A673 (cell line): ENCODE data around the gene CDC42BPG. TPM values are rescaled to one million over a fixed set of nuclear protein-coding genes. Genes with fewer than 3 reads are reported as not detected.
A peak's percentile ranks its signal among the peaks of the same experiment; 100 is the strongest.

Source experiments
- BruUV-seq: library from RNA; stranded (reverse); fragments of 400-500 nt; replicated peaks from 2 replicates; lab custom pipeline; 2021; lab: Mats Ljungman, UMichigan
- CTCF ChIA-PET: fragments of 300-600 bp; sonication (Branson Sonifier 250); formaldehyde crosslinking; loops from one replicate; lab custom pipeline; 2022; ENCODE audit warnings: antibody characterized with exemption; lab: Charles Lee
- POLR2A ChIA-PET: fragments of 300-600 bp; sonication (Branson Sonifier 250); formaldehyde crosslinking; loops from one replicate; lab custom pipeline; 2022; ENCODE audit warnings: antibody characterized with exemption; ENCODE audit not compliant: low non-redundant PET; lab: Charles Lee
- DNase-seq: peaks from one replicate; pipeline ENCODE4 v3.0.0-alpha.2; 2015; ENCODE audit warnings: low spot score
- H3K27ac ChIP-seq: fragments of 200-600 bp; sonication (generic); 2 replicates; pipeline ENCODE4 v1.5.1; 2016; ENCODE audit warnings: mixed run types, low read depth, mild to moderate bottlenecking, mixed read lengths, antibody characterized with exemption, low read length; ENCODE audit not compliant: poor library complexity, severe bottlenecking
- H3K27me3 ChIP-seq: fragments of 200-600 bp; sonication (generic); replicated peaks from 2 replicates; pipeline ENCODE4 v1.6.1; 2017; ENCODE audit warnings: mixed run types, low read depth, mild to moderate bottlenecking, mixed read lengths, antibody characterized with exemption, low read length; ENCODE audit not compliant: insufficient read depth, poor library complexity
- H3K36me3 ChIP-seq: fragments of 200-600 bp; sonication (generic); 2 replicates; pipeline ENCODE4 v1.6.1; 2016; ENCODE audit warnings: mixed run types, mild to moderate bottlenecking, mixed read lengths, antibody characterized with exemption, low read length; ENCODE audit not compliant: insufficient read depth, poor library complexity, severe bottlenecking
- H3K4me1 ChIP-seq: fragments of 200-600 bp; sonication (generic); 2 replicates; pipeline ENCODE4 v1.6.1; 2017; ENCODE audit warnings: mixed run types, mild to moderate bottlenecking, mixed read lengths, antibody characterized with exemption, low read length; ENCODE audit not compliant: insufficient read depth, poor library complexity, severe bottlenecking
- H3K4me3 ChIP-seq: fragments of 200-600 bp; sonication (generic); 2 replicates; pipeline ENCODE4 v1.5.1; 2016; ENCODE audit warnings: low read depth, mixed run types, mild to moderate bottlenecking, mixed read lengths, low read length; ENCODE audit not compliant: poor library complexity, severe bottlenecking
- H3K9me3 ChIP-seq: fragments of 200-600 bp; sonication (generic); 2 replicates; pipeline ENCODE4 v1.6.1; 2016; ENCODE audit warnings: mixed run types, low read depth, mild to moderate bottlenecking, mixed read lengths, antibody characterized with exemption, low read length; ENCODE audit not compliant: poor library complexity, severe bottlenecking
- CTCF ChIP-seq: fragments of 300-800, 200-600 bp; sonication (generic); conservative IDR thresholded peaks from 2 replicates; pipeline ENCODE4 v1.5.1; 2017; ENCODE audit warnings: low read depth, mild to moderate bottlenecking, antibody characterized with exemption, low read length, moderate library complexity, mixed read lengths
- EZH2 ChIP-seq: fragments of 200-600 bp; sonication (generic); IDR thresholded peaks from 2 replicates; pipeline ENCODE4 v1.6.1; 2017; ENCODE audit warnings: borderline replicate concordance, low read depth, mild to moderate bottlenecking, mixed read lengths, antibody characterized with exemption, low read length; ENCODE audit not compliant: poor library complexity, severe bottlenecking
- intact Hi-C: fragments of 100-400 bp; cut with micrococcal nuclease; formaldehyde crosslinking; loops from one replicate; pipeline ENCODE4 v1.10.0; 2022; ENCODE audit not compliant: unreplicated experiment
- total RNA-seq: library from RNA; stranded (reverse); gene quantifications from 2 replicates; pipeline ENCODE4 v1.2.3, GENCODE V29; 2021

CDC42BPG gene
- total RNA-seq, 1 experiment from 2014 or later = 4.6 TPM

- intact Hi-C loops = loop anchor here (1.0 kb wide), 1 partner anchor 31 kb away; no protein-coding TSS in a partner anchor
- POLR2A ChIA-PET = interaction anchor here (0.5 kb wide), 1 partner anchor 433 kb away, joined by 8 read pairs; no protein-coding TSS in a partner anchor
- peak; percentile 100 for DNase-seq
- Histone ChIP-seq H3K4me1 (peaks cover 17% of the 10 kb centered on the region), H3K27ac (peak within 1 kb of the TSS; percentile 93), H3K4me3 (peak within 1 kb of the TSS; percentile 79), H3K9me3 (no peaks in the 10 kb centered on the region), H3K36me3 (no peaks in the 10 kb centered on the region), H3K27me3 (no peaks in the 10 kb centered on the region)
- peak; percentile 74 for TF ChIP-seq CTCF
- no peak for TF ChIP-seq EZH2
- no TSS peak for BruUV-seq
- CTCF ChIA-PET = interaction anchor here (0.7 to 2.1 kb wide), 3 partner anchors 9 to 12 kb away, joined by 3 to 8 read pairs (median 3); no protein-coding TSS in a partner anchor
These were observed 34.2 kb upstream of the CDC42BPG start, which contains the start of gene EHD1 for GRCh38 chr11:64878494-64879243. Gene EHD1 (minus strand): TSS chr11:64878621. CDS start chr11:64878464, 157 bp downstream.

GRCh38 chr11:64878223-64878493, 33.7 kb upstream of the CDC42BPG start:
- H3K9me3 ChIP-seq = no peaks in the 10 kb centered on the region
- CTCF ChIA-PET = interaction anchor here (0.7 to 2.1 kb wide), 3 partner anchors 9 to 13 kb away, joined by 3 to 8 read pairs (median 3); no protein-coding TSS in a partner anchor
- intact Hi-C loops = loop anchor here (1.0 kb wide), 1 partner anchor 31 kb away; no protein-coding TSS in a partner anchor
- H3K27ac ChIP-seq = peak overlapping the region; percentile 68
- H3K36me3 ChIP-seq = peaks cover 4% of the 10 kb centered on the region
- TF ChIP-seq EZH2 (no peak), CTCF (no peak)
- H3K4me1 ChIP-seq = peaks cover 17% of the 10 kb centered on the region
- peak overlapping the region; percentile 79 for H3K4me3 ChIP-seq
- H3K27me3 ChIP-seq = no peaks in the 10 kb centered on the region
- no peak for DNase-seq
- POLR2A ChIA-PET = interaction anchor here (0.5 kb wide), 1 partner anchor 434 kb away, joined by 8 read pairs; no protein-coding TSS in a partner anchor
- no TSS peak for BruUV-seq

- no peak for TF ChIP-seq EZH2
- Histone ChIP-seq H3K36me3 (peaks cover 8% of the 10 kb centered on the region), H3K4me1 (peaks cover 17% of the 10 kb centered on the region), H3K27ac (peak overlapping the region; percentile 68), H3K9me3 (no peaks in the 10 kb centered on the region), H3K27me3 (no peaks in the 10 kb centered on the region), H3K4me3 (peak overlapping the region; percentile 79)
- POLR2A ChIA-PET = interaction anchor here (0.5 kb wide), 1 partner anchor 434 kb away, joined by 8 read pairs; no protein-coding TSS in a partner anchor
- no TSS peak for BruUV-seq
- DNase-seq = no peak
- CTCF ChIA-PET = interaction anchor here (0.7 to 2.1 kb wide), 3 partner anchors 8 to 13 kb away, joined by 3 to 8 read pairs (median 3); no protein-coding TSS in a partner anchor
- intact Hi-C loops = loop anchor here (1.0 kb wide), 1 partner anchor 30 kb away; no protein-coding TSS in a partner anchor
These were observed 33.2 kb upstream of the CDC42BPG start for GRCh38 chr11:64877390-64878222.
